WTC11 (cell line): ENCODE data around the gene FAM3D. TPM values are rescaled to one million over a fixed set of nuclear protein-coding genes. Genes with fewer than 3 reads are reported as not detected.

Experiments used
- ATAC-seq: fragments of 200-7000 bp; cut with Tn5 transposase; 2 replicates; pipeline ENCODE4 v1.10.0; 2021; ENCODE audit warnings: mild to moderate bottlenecking, moderate library complexity
- CTCF ChIA-PET: fragments of 300-600 bp; sonication (Branson Sonifier 250); formaldehyde crosslinking; loops from one replicate; lab custom pipeline; 2021; ENCODE audit warnings: antibody characterized with exemption; lab: Charles Lee
- POLR2A ChIA-PET: fragments of 350-600 bp; sonication (Branson Sonifier 250); formaldehyde crosslinking; loops from one replicate; lab custom pipeline; 2021; ENCODE audit warnings: antibody characterized with exemption; lab: Charles Lee
- DNase-seq: peaks from one replicate; pipeline ENCODE4 v3.0.0; 2021; ENCODE audit warnings: low spot score
- H3K27ac Mint-ChIP-seq: 2 replicates; pipeline ENCODE4 v1.8.0; 2021; ENCODE audit warnings: mixed read lengths
- H3K27me3 Mint-ChIP-seq: 2 replicates; pipeline ENCODE4 v1.8.0; 2021; ENCODE audit warnings: low read depth, mild to moderate bottlenecking, moderate library complexity, mixed read lengths
- H3K36me3 Mint-ChIP-seq: 2 replicates; pipeline ENCODE4 v1.8.0; 2021; ENCODE audit warnings: mixed read lengths
- H3K4me1 Mint-ChIP-seq: 2 replicates; pipeline ENCODE4 v1.8.0; 2022; ENCODE audit warnings: mixed read lengths
- H3K4me3 Mint-ChIP-seq: 2 replicates; pipeline ENCODE4 v1.8.0; 2021; ENCODE audit warnings: mild to moderate bottlenecking, moderate library complexity, mixed read lengths
- H3K9me3 Mint-ChIP-seq: 2 replicates; pipeline ENCODE4 v1.8.0; 2021; ENCODE audit warnings: mixed read lengths
- ETV6 ChIP-seq: sonication (generic); formaldehyde crosslinking; IDR thresholded peaks from 2 replicates; pipeline ENCODE4 v1.8.1; 2022; ENCODE audit warnings: mild to moderate bottlenecking, missing genetic modification reagents
- FOXJ3 ChIP-seq: sonication (generic); formaldehyde crosslinking; IDR thresholded peaks from 2 replicates; pipeline ENCODE4 v1.9.0; 2021; ENCODE audit warnings: missing genetic modification reagents, mild to moderate bottlenecking, borderline replicate concordance
- GTF2I ChIP-seq: fragments of 250-450 bp; sonication (Bioruptor Pico); conservative IDR thresholded peaks from 2 replicates; pipeline ENCODE4 v1.4.0; 2021; ENCODE audit warnings: mild to moderate bottlenecking
- MXD4 ChIP-seq: fragments of 250-450 bp; sonication (Bioruptor Pico); IDR thresholded peaks from 2 replicates; pipeline ENCODE4 v1.8.0; 2021; ENCODE audit warnings: mild to moderate bottlenecking, moderate library complexity, borderline replicate concordance
- MYBL2 ChIP-seq: sonication (generic); formaldehyde crosslinking; IDR thresholded peaks from 2 replicates; pipeline ENCODE4 v1.8.1; 2023; ENCODE audit warnings: mild to moderate bottlenecking, moderate library complexity, missing genetic modification reagents
- NFATC4 ChIP-seq: fragments of 250-450 bp; sonication (Bioruptor Pico); IDR thresholded peaks from 2 replicates; pipeline ENCODE4 v1.9.0; 2021; ENCODE audit warnings: mild to moderate bottlenecking
- NFE2L1 ChIP-seq: sonication (generic); formaldehyde crosslinking; IDR thresholded peaks from 2 replicates; pipeline ENCODE4 v1.8.1; 2023; ENCODE audit warnings: missing genetic modification reagents
- NR2C2 ChIP-seq: sonication (generic); formaldehyde crosslinking; IDR thresholded peaks from 2 replicates; pipeline ENCODE4 v1.8.0; 2022; ENCODE audit warnings: mild to moderate bottlenecking, missing genetic modification reagents
- NR3C1 ChIP-seq: sonication (generic); formaldehyde crosslinking; conservative IDR thresholded peaks from 2 replicates; pipeline ENCODE4 v1.8.1; 2023; ENCODE audit warnings: low read depth, mild to moderate bottlenecking, missing genetic modification reagents
- RORB ChIP-seq: fragments of 250-450 bp; sonication (Bioruptor Pico); IDR thresholded peaks from 2 replicates; pipeline ENCODE4 v1.9.0; 2021; ENCODE audit warnings: mild to moderate bottlenecking
- ZBTB21 ChIP-seq: sonication (generic); formaldehyde crosslinking; IDR thresholded peaks from 2 replicates; pipeline ENCODE4 v1.8.1; 2023; ENCODE audit warnings: mild to moderate bottlenecking, missing genetic modification reagents, borderline replicate concordance
- ZNF121 ChIP-seq: sonication (generic); formaldehyde crosslinking; IDR thresholded peaks from 2 replicates; pipeline ENCODE4 v1.8.0; 2023; ENCODE audit warnings: missing genetic modification reagents
- total RNA-seq: library from RNA; stranded (reverse); gene quantifications from 3 replicates; pipeline ENCODE4 v1.2.3, GENCODE V29; 2021
- TF ChIP-seq, protein P1 (sequence below): sonication (generic); formaldehyde crosslinking; IDR thresholded peaks from 2 replicates; pipeline ENCODE4 v1.8.1; 2022; ENCODE audit warnings: low read depth, mild to moderate bottlenecking, moderate library complexity, missing genetic modification reagents, borderline replicate concordance
- TF ChIP-seq, protein P2 (sequence below): sonication (generic); formaldehyde crosslinking; conservative IDR thresholded peaks from 2 replicates; pipeline ENCODE4 v1.8.1; 2023; ENCODE audit warnings: mild to moderate bottlenecking, low read depth, missing genetic modification reagents, moderate library complexity
- TF ChIP-seq, protein P3 (sequence below): sonication (generic); formaldehyde crosslinking; IDR thresholded peaks from 2 replicates; pipeline ENCODE4 v1.8.0; 2022; ENCODE audit warnings: mild to moderate bottlenecking, missing genetic modification reagents
- TF ChIP-seq, protein P4 (sequence below): sonication (generic); formaldehyde crosslinking; conservative IDR thresholded peaks from 2 replicates; pipeline ENCODE4 v1.8.1; 2022; ENCODE audit warnings: mild to moderate bottlenecking, missing genetic modification reagents
- TF ChIP-seq, protein P5 (sequence below): sonication (generic); formaldehyde crosslinking; IDR thresholded peaks from 2 replicates; pipeline ENCODE4 v1.8.0; 2023; ENCODE audit warnings: missing genetic modification reagents
- TF ChIP-seq, protein P6 (sequence below): sonication (generic); formaldehyde crosslinking; IDR thresholded peaks from 2 replicates; pipeline ENCODE4 v1.8.1; 2022; ENCODE audit warnings: low read depth, missing genetic modification reagents, borderline replicate concordance
- TF ChIP-seq, protein P7 (sequence below): sonication (generic); formaldehyde crosslinking; IDR thresholded peaks from 2 replicates; pipeline ENCODE4 v1.8.0; 2023; ENCODE audit warnings: missing genetic modification reagents, mild to moderate bottlenecking, borderline replicate concordance

The FAM3D gene
- total RNA-seq, 1 experiment from 2014 or later = 0.66 TPM

DNA sequence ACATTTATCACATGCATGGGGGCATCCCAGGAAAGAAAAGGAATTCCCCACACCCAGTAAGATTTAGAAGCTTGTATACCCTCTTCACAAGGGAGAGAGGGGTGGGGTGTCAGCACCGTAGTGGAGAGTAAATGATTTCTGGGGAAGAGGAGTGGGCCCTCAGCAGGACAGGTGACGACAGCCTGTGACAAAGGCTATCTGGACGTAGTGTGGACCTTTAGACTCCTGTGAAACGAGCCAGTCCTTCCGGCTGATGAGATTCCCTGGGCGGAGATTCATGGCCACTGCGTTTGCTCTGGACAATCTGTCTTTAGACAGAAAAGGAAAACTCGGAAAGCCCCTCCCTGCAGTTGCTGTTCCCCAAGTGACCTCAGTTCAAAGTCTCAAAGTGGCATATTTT, 1.7 kb upstream of the FAM3D start:
- Mint-ChIP-seq H3K27ac (no peak overlapping the region), H3K4me3 (no peak overlapping the region), H3K9me3 (peaks cover 5% of the 10 kb centered on the region), H3K4me1 (peaks cover 8% of the 10 kb centered on the region; the same call in 1 of the 2 replicates), H3K27me3 (no peaks in the 10 kb centered on the region; the same call in 1 of the 2 replicates), H3K36me3 (peaks cover 2% of the 10 kb centered on the region; the same call in 1 of the 2 replicates)
- POLR2A ChIA-PET = no interaction called here
- CTCF ChIA-PET = no interaction called here
- no peak for ATAC-seq
- no peak for TF ChIP-seq ZNF121 (CRISPR knock-in tag)
- TF ChIP-seq, protein P1, sequence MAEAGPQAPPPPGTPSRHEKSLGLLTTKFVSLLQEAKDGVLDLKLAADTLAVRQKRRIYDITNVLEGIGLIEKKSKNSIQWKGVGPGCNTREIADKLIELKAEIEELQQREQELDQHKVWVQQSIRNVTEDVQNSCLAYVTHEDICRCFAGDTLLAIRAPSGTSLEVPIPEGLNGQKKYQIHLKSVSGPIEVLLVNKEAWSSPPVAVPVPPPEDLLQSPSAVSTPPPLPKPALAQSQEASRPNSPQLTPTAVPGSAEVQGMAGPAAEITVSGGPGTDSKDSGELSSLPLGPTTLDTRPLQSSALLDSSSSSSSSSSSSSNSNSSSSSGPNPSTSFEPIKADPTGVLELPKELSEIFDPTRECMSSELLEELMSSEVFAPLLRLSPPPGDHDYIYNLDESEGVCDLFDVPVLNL = no peak
- no peak for TF ChIP-seq ETV6 (CRISPR knock-in tag)
- no peak for TF ChIP-seq ZBTB21 (CRISPR knock-in tag)
- TF ChIP-seq, protein P2, sequence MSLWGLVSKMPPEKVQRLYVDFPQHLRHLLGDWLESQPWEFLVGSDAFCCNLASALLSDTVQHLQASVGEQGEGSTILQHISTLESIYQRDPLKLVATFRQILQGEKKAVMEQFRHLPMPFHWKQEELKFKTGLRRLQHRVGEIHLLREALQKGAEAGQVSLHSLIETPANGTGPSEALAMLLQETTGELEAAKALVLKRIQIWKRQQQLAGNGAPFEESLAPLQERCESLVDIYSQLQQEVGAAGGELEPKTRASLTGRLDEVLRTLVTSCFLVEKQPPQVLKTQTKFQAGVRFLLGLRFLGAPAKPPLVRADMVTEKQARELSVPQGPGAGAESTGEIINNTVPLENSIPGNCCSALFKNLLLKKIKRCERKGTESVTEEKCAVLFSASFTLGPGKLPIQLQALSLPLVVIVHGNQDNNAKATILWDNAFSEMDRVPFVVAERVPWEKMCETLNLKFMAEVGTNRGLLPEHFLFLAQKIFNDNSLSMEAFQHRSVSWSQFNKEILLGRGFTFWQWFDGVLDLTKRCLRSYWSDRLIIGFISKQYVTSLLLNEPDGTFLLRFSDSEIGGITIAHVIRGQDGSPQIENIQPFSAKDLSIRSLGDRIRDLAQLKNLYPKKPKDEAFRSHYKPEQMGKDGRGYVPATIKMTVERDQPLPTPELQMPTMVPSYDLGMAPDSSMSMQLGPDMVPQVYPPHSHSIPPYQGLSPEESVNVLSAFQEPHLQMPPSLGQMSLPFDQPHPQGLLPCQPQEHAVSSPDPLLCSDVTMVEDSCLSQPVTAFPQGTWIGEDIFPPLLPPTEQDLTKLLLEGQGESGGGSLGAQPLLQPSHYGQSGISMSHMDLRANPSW (CRISPR knock-in tag) = no peak
- no peak for TF ChIP-seq GTF2I (CRISPR knock-in tag)
- TF ChIP-seq RORB (CRISPR knock-in tag) = no peak
- TF ChIP-seq, protein P3, sequence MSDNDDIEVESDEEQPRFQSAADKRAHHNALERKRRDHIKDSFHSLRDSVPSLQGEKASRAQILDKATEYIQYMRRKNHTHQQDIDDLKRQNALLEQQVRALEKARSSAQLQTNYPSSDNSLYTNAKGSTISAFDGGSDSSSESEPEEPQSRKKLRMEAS (CRISPR knock-in tag) = no peak
- no peak for TF ChIP-seq FOXJ3 (CRISPR knock-in tag)
- TF ChIP-seq, protein P4, sequence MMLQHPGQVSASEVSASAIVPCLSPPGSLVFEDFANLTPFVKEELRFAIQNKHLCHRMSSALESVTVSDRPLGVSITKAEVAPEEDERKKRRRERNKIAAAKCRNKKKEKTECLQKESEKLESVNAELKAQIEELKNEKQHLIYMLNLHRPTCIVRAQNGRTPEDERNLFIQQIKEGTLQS (CRISPR knock-in tag) = no peak
- no peak for TF ChIP-seq MYBL2 (CRISPR knock-in tag)
- TF ChIP-seq NR3C1 = no peak
- no peak for TF ChIP-seq MXD4 (CRISPR knock-in tag)
- no peak for DNase-seq

DNA sequence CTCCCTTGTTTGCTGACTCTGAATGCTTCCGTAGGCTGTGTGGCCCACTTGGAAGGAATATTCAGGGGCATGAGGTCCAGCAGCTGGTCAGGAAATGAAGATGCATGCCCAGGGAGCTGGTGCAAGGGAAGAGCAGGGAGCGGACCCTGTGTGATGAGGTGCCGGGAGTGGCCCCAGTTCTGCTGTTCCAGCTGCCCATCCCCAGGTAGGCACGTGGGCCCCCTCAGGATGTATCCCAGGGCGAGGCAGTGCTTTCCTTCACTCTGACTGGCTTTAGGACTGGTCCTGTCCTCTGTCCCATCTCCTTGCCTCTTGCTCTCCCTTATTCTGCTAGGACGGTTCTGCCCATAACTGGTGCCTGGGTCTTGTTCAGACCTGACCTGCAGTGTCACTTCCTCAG, 1.1 kb upstream of the FAM3D start:
- peaks cover 2% of the 10 kb centered on the region; the same call in 1 of the 2 replicates for H3K36me3 Mint-ChIP-seq
- H3K27ac Mint-ChIP-seq = no peak overlapping the region
- DNase-seq (no peak), ATAC-seq (no peak)
- ChIA-PET CTCF (no interaction called here), POLR2A (no interaction called here)
- H3K4me3 Mint-ChIP-seq = no peak overlapping the region
- H3K27me3 Mint-ChIP-seq = no peaks in the 10 kb centered on the region; the same call in 1 of the 2 replicates
- peaks cover 8% of the 10 kb centered on the region; the same call in 1 of the 2 replicates for H3K4me1 Mint-ChIP-seq
- H3K9me3 Mint-ChIP-seq = peaks cover 4% of the 10 kb centered on the region
- TF ChIP-seq NFE2L1 (CRISPR knock-in tag) (no peak), NFATC4 (CRISPR knock-in tag) (no peak), NR2C2 (no peak), RORB (CRISPR knock-in tag) (no peak)
- TF ChIP-seq, protein P5, sequence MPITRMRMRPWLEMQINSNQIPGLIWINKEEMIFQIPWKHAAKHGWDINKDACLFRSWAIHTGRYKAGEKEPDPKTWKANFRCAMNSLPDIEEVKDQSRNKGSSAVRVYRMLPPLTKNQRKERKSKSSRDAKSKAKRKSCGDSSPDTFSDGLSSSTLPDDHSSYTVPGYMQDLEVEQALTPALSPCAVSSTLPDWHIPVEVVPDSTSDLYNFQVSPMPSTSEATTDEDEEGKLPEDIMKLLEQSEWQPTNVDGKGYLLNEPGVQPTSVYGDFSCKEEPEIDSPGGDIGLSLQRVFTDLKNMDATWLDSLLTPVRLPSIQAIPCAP = no peak
- TF ChIP-seq, protein P6, sequence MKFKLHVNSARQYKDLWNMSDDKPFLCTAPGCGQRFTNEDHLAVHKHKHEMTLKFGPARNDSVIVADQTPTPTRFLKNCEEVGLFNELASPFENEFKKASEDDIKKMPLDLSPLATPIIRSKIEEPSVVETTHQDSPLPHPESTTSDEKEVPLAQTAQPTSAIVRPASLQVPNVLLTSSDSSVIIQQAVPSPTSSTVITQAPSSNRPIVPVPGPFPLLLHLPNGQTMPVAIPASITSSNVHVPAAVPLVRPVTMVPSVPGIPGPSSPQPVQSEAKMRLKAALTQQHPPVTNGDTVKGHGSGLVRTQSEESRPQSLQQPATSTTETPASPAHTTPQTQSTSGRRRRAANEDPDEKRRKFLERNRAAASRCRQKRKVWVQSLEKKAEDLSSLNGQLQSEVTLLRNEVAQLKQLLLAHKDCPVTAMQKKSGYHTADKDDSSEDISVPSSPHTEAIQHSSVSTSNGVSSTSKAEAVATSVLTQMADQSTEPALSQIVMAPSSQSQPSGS (CRISPR knock-in tag) = no peak
- TF ChIP-seq, protein P1 = no peak
- TF ChIP-seq, protein P7, sequence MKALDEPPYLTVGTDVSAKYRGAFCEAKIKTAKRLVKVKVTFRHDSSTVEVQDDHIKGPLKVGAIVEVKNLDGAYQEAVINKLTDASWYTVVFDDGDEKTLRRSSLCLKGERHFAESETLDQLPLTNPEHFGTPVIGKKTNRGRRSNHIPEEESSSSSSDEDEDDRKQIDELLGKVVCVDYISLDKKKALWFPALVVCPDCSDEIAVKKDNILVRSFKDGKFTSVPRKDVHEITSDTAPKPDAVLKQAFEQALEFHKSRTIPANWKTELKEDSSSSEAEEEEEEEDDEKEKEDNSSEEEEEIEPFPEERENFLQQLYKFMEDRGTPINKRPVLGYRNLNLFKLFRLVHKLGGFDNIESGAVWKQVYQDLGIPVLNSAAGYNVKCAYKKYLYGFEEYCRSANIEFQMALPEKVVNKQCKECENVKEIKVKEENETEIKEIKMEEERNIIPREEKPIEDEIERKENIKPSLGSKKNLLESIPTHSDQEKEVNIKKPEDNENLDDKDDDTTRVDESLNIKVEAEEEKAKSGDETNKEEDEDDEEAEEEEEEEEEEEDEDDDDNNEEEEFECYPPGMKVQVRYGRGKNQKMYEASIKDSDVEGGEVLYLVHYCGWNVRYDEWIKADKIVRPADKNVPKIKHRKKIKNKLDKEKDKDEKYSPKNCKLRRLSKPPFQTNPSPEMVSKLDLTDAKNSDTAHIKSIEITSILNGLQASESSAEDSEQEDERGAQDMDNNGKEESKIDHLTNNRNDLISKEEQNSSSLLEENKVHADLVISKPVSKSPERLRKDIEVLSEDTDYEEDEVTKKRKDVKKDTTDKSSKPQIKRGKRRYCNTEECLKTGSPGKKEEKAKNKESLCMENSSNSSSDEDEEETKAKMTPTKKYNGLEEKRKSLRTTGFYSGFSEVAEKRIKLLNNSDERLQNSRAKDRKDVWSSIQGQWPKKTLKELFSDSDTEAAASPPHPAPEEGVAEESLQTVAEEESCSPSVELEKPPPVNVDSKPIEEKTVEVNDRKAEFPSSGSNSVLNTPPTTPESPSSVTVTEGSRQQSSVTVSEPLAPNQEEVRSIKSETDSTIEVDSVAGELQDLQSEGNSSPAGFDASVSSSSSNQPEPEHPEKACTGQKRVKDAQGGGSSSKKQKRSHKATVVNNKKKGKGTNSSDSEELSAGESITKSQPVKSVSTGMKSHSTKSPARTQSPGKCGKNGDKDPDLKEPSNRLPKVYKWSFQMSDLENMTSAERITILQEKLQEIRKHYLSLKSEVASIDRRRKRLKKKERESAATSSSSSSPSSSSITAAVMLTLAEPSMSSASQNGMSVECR (CRISPR knock-in tag) = no peak
